Fibroblast of lung (primary cell): ENCODE results near the gene CD248. TPM values are rescaled to one million over a fixed set of nuclear protein-coding genes. Genes with fewer than 3 reads are reported as not detected.

Source experiments
- DNase-seq, 2 donors: peaks; one replicate each; pipeline versions ENCODE4 v3.0.0 to v3.0.0-alpha.2; 2010; ENCODE audit warnings: low read depth in 2 of 2
- H2AFZ ChIP-seq: 2 replicates; pipeline ENCODE4 v1.5.1; 2012; ENCODE audit warnings: low read length, control low read depth, inconsistent platforms
- H3K27ac ChIP-seq: 2 replicates; pipeline ENCODE4 v1.5.1; 2011; ENCODE audit warnings: low read length, control low read depth; ENCODE audit not compliant: insufficient read depth
- H3K27me3 ChIP-seq: 2 replicates; pipeline ENCODE4 v1.5.1; 2011; ENCODE audit warnings: mild to moderate bottlenecking, low read length; ENCODE audit not compliant: control insufficient read depth, insufficient read depth
- H3K36me3 ChIP-seq: 2 replicates; pipeline ENCODE4 v1.5.1; 2011; ENCODE audit warnings: low read length; ENCODE audit not compliant: control insufficient read depth, insufficient read depth
- H3K4me1 ChIP-seq: 2 replicates; pipeline ENCODE4 v1.5.1; 2011; ENCODE audit warnings: low read length; ENCODE audit not compliant: control insufficient read depth, insufficient read depth; ENCODE audit errors: extremely low read depth
- H3K4me2 ChIP-seq: 2 replicates; pipeline ENCODE4 v1.5.1; 2011; ENCODE audit warnings: low read length, control low read depth; ENCODE audit not compliant: insufficient read depth; ENCODE audit errors: extremely low read depth
- H3K4me3 ChIP-seq, 4 experiments: fragments of 200-600 bp in 1 of 4; sonication (generic) in 1 of 4; replicated peaks in 1 of 4; 2 replicates each; pipeline ENCODE4 v1.5.1; 2011 to 2016; ENCODE audit warnings: low read length in 4 of 4, low read depth in 3 of 4, mild to moderate bottlenecking in 3 of 4, control low read depth in 2 of 4, inconsistent platforms in 1 of 4, mixed read lengths in 1 of 4; ENCODE audit not compliant: insufficient read depth in 1 of 4; ENCODE audit errors: control extremely low read depth in 1 of 4
- H3K79me2 ChIP-seq: 2 replicates; pipeline ENCODE4 v1.5.1; 2012; ENCODE audit warnings: mild to moderate bottlenecking, low read length, inconsistent platforms; ENCODE audit not compliant: control insufficient read depth, insufficient read depth
- H3K9ac ChIP-seq: 2 replicates; pipeline ENCODE4 v1.5.1; 2011; ENCODE audit warnings: mild to moderate bottlenecking, low read length, control low read depth; ENCODE audit not compliant: insufficient read depth
- H3K9me3 ChIP-seq: 2 replicates; pipeline ENCODE4 v1.5.1; 2012; ENCODE audit warnings: low read depth, low read length; ENCODE audit not compliant: control insufficient read depth, insufficient read depth
- H4K20me1 ChIP-seq: 2 replicates; pipeline ENCODE4 v1.5.1; 2011; ENCODE audit warnings: low read length; ENCODE audit not compliant: control insufficient read depth, insufficient read depth; ENCODE audit errors: extremely low read depth
- CTCF ChIP-seq, 2 donors: IDR thresholded peaks in 1 of 2; conservative IDR thresholded peaks in 1 of 2; 1 replicate in 1 of 2; 2 replicates in 1 of 2; pipeline ENCODE4 v1.5.1; 2011 to 2012; ENCODE audit warnings: low read length in 2 of 2, control low read depth in 1 of 2, inconsistent platforms in 1 of 2, low read depth in 1 of 2, mild to moderate bottlenecking in 1 of 2
- EZH2 ChIP-seq: IDR thresholded peaks from 2 replicates; pipeline ENCODE4 v1.5.1; 2012; ENCODE audit warnings: low read length, control low read depth, mild to moderate bottlenecking; ENCODE audit errors: missing control alignments
- polyA minus RNA-seq: library from RNA; depleted of rRNA, polyadenylated mRNA; stranded (reverse); fragments of >200 nt; gene quantifications from 2 replicates; pipeline ENCODE4 v1.2.3, GENCODE V29; 2011; ENCODE audit warnings: low replicate concordance
- polyA plus RNA-seq, 2 donors: library from polyadenylated mRNA; depleted of rRNA in 1 of 2; stranded (reverse) in 1 of 2; unstranded in 1 of 2; fragments of >200 nt; gene quantifications; 2 replicates each; pipeline ENCODE4 v1.2.1, GENCODE V29; 2011 to 2012; ENCODE audit warnings: missing spikeins in 1 of 2
- total RNA-seq: library from RNA; depleted of rRNA; stranded (reverse); fragments of >200 nt; gene quantifications from 2 replicates; pipeline ENCODE4 v1.2.1, GENCODE V29; 2014

CD248 gene, protein sequence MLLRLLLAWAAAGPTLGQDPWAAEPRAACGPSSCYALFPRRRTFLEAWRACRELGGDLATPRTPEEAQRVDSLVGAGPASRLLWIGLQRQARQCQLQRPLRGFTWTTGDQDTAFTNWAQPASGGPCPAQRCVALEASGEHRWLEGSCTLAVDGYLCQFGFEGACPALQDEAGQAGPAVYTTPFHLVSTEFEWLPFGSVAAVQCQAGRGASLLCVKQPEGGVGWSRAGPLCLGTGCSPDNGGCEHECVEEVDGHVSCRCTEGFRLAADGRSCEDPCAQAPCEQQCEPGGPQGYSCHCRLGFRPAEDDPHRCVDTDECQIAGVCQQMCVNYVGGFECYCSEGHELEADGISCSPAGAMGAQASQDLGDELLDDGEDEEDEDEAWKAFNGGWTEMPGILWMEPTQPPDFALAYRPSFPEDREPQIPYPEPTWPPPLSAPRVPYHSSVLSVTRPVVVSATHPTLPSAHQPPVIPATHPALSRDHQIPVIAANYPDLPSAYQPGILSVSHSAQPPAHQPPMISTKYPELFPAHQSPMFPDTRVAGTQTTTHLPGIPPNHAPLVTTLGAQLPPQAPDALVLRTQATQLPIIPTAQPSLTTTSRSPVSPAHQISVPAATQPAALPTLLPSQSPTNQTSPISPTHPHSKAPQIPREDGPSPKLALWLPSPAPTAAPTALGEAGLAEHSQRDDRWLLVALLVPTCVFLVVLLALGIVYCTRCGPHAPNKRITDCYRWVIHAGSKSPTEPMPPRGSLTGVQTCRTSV
- total RNA-seq (52.6 and 95.6 TPM in 2 replicates), polyA plus RNA-seq (98.8 and 132 TPM in 2 replicates), polyA minus RNA-seq (333 and 643 TPM in 2 replicates)
- 418 and 663 TPM in 2 replicates for polyA plus RNA-seq (2012)

- no peaks in the 10 kb centered on the region for H4K20me1 ChIP-seq
- DNase-seq: peak; percentile 66 to 89
- H3K27me3 ChIP-seq: no peaks in the 10 kb centered on the region
These were observed at the start of gene CD248 for GRCh38 chr11:66316849-66317251. Gene CD248 (minus strand): TSS chr11:66317044. CDS start chr11:66317027, 17 bp downstream.

GRCh38 chr11:66365711-66366619, 49.1 kb upstream of the CD248 start:
- H3K27ac ChIP-seq: no peak overlapping the region
- H3K27me3 ChIP-seq: peaks cover 3% of the 10 kb centered on the region
- no peaks in the 10 kb centered on the region for H3K9me3 ChIP-seq
- no peak overlapping the region for H3K4me3 ChIP-seq
- no peaks in the 10 kb centered on the region for H3K79me2 ChIP-seq
- H3K9ac ChIP-seq: no peak overlapping the region
- no peak for TF ChIP-seq CTCF (conservative IDR thresholded peaks at IDR 0.05 in 1 of 2, IDR thresholded peaks at IDR 0.05 in 1 of 2; ENCODE audit: low read depth in 1 of 2, low read length in 2 of 2)
- no peak for TF ChIP-seq EZH2
- DNase-seq: no peak
- H2AFZ ChIP-seq: no peak overlapping the region
- H3K36me3 ChIP-seq: no peaks in the 10 kb centered on the region
- H3K4me2 ChIP-seq: no peak overlapping the region
- H3K4me1 ChIP-seq: peaks cover 6% of the 10 kb centered on the region
- no peaks in the 10 kb centered on the region for H4K20me1 ChIP-seq

More at GRCh38 chr11:66316849-66317251, at the start of gene CD248:
- peak within 1 kb of the TSS; percentile 99 for H3K4me2 ChIP-seq
- H3K36me3 ChIP-seq: peaks cover 7% of the 10 kb centered on the region
- peaks cover 33% of the 10 kb centered on the region for H3K79me2 ChIP-seq
- peak within 1 kb of the TSS; percentile 97 for H3K27ac ChIP-seq
- TF ChIP-seq EZH2: no peak
- no peak for TF ChIP-seq CTCF (conservative IDR thresholded peaks at IDR 0.05 in 1 of 2, IDR thresholded peaks at IDR 0.05 in 1 of 2; ENCODE audit: low read depth in 1 of 2, low read length in 2 of 2)
- H3K4me1 ChIP-seq: peaks cover 19% of the 10 kb centered on the region
- H3K9me3 ChIP-seq: no peaks in the 10 kb centered on the region
- no peak within 1 kb of the TSS for H2AFZ ChIP-seq
- H3K9ac ChIP-seq: peak within 1 kb of the TSS; percentile 85
- H3K4me3 ChIP-seq: peak within 1 kb of the TSS; percentile 66 to 90 (median 82)
